Muscle layer of colon (tissue), 2 donors: ENCODE data around the gene SRGAP2.
"Not testable (repeated sequence)": the region's sequence is repeated elsewhere in the genome, so short reads cannot be mapped to it uniquely, and the experiment has no call there.

ENCODE experiments used
- H3K27ac ChIP-seq: one replicate; pipeline ENCODE4 v1.7.0; 2013; ENCODE audit warnings: low read depth, mild to moderate bottlenecking, low read length, moderate library complexity
- H3K27me3 ChIP-seq, 2 donors: one replicate each; pipeline ENCODE4 v1.7.0; 2013; ENCODE audit warnings: low read length in 2 of 2, mild to moderate bottlenecking in 2 of 2; ENCODE audit not compliant: insufficient read depth in 2 of 2, control insufficient read depth in 1 of 2
- H3K36me3 ChIP-seq: one replicate; pipeline ENCODE4 v1.7.0; 2013; ENCODE audit warnings: mild to moderate bottlenecking, low read length; ENCODE audit not compliant: insufficient read depth
- H3K4me1 ChIP-seq: one replicate; pipeline ENCODE4 v1.7.0; 2013; ENCODE audit warnings: mild to moderate bottlenecking, low read length; ENCODE audit not compliant: insufficient read depth
- H3K4me3 ChIP-seq, 2 donors: one replicate each; pipeline ENCODE4 v1.7.0; 2013; ENCODE audit warnings: low read length in 2 of 2, low read depth in 1 of 2, mild to moderate bottlenecking in 1 of 2, moderate library complexity in 1 of 2
- H3K9ac ChIP-seq: one replicate; pipeline ENCODE4 v1.7.0; 2013; ENCODE audit warnings: low read length
- H3K9me3 ChIP-seq: one replicate; pipeline ENCODE4 v1.7.0; 2013; ENCODE audit warnings: mild to moderate bottlenecking, low read length
- donor health status: abdominal sarcoma.
- donor health status: Adenocarcinoma of cecum.

The SRGAP2 gene

DNA sequence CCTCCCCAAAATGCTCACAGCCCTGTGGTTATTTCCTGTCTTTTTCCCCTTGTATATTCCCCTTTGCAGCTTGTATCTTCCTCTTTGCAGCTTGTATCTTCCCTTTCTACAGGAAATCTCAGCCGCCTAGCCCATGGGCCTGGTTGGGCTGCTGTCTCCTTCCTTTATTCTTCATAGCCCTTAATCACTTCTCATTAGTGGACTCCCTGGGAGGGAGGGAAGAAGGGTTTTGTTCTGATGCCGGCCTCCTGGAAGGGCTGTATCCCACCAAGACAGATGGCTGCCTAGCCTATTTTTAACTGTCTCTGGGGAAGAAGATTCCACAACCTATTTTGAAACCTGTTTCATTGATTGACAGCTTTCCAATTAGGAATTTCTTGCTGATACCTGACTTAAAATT lies 31.8 kb downstream of the SRGAP2 start:
- H3K4me3 ChIP-seq, H3K27me3 ChIP-seq, H3K9me3 ChIP-seq, H3K36me3 ChIP-seq, H3K27ac ChIP-seq, H3K9ac ChIP-seq, H3K4me1 ChIP-seq: not testable (repeated sequence)

DNA sequence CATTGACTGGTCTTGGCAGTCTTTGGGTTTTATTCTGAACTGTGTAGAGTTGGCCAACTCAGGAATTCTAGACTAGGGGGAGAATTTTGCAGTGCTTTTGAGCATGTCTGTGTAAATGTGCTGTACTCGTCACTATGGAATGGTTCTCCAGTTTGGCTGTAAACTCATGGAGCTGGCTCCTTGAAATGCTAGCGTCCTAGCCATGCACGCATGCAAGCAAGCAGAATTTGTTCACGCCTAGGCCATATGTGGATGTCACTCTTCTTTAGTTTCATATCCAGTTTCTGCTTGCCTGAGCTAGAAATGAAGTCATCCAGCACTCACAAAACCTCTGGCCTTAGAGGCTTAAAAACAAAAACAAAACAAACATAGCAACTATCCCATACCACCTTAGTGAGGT lies 36.9 kb downstream of the SRGAP2 start:
- not testable (repeated sequence) for H3K9ac ChIP-seq, H3K36me3 ChIP-seq, H3K4me1 ChIP-seq, H3K4me3 ChIP-seq, H3K9me3 ChIP-seq, H3K27me3 ChIP-seq, H3K27ac ChIP-seq

GRCh38 chr1:206243335-206243734 lies 40.0 kb downstream of the SRGAP2 start:
- not testable (repeated sequence) for H3K36me3 ChIP-seq, H3K4me3 ChIP-seq, H3K4me1 ChIP-seq, H3K9me3 ChIP-seq, H3K27me3 ChIP-seq, H3K9ac ChIP-seq, H3K27ac ChIP-seq

- not testable (repeated sequence) for H3K4me3 ChIP-seq, H3K9ac ChIP-seq, H3K4me1 ChIP-seq, H3K27ac ChIP-seq, H3K27me3 ChIP-seq, H3K36me3 ChIP-seq, H3K9me3 ChIP-seq
These were observed 42.1 kb downstream of the SRGAP2 start for GRCh38 chr1:206245479-206245878.

DNA sequence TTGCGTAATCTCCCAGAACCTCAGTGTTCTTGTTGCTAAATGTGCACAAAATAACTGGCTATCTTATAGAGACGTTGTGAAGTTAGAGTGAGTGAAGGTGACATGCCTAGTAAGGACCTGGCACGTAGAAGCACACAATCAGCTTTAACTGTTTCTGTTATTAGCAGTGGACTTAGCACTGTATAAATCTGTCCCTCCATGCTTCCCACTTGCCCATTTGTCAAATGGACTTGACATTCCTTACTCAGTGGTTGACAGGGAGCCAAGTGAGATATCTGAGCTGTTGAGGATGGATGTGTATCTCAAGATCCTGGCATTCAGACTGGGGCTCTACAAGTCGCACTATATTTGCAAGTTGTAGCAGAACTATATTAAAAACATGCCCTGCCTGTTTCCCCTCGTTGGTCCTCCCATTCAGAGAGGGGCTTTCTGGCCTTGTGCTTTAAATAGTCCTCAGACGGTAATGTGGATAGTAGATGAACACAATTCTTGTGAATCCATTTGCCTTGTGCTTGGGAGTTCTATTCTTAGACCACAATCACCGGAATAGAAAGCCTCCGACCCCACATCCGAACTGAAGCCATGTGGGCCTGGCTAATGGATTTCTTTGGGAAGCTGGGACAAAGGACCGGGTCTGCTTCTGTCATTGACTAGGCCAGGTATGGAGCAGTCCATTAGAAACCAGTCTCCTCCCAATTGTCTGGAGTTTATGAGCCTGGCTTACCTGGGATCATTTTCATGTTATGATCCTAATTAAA lies 43.0 kb downstream of the SRGAP2 start:
- H3K36me3 ChIP-seq, H3K27ac ChIP-seq, H3K9me3 ChIP-seq, H3K27me3 ChIP-seq, H3K4me1 ChIP-seq, H3K4me3 ChIP-seq, H3K9ac ChIP-seq: not testable (repeated sequence)

- not testable (repeated sequence) for H3K4me1 ChIP-seq, H3K36me3 ChIP-seq, H3K4me3 ChIP-seq, H3K9me3 ChIP-seq, H3K27me3 ChIP-seq, H3K9ac ChIP-seq, H3K27ac ChIP-seq
These were observed 47.8 kb downstream of the SRGAP2 start for GRCh38 chr1:206250953-206251681.

GRCh38 chr1:206252680-206253335 lies 49.5 kb downstream of the SRGAP2 start:
- H3K9me3 ChIP-seq, H3K27ac ChIP-seq, H3K27me3 ChIP-seq, H3K36me3 ChIP-seq, H3K4me1 ChIP-seq, H3K4me3 ChIP-seq, H3K9ac ChIP-seq: not testable (repeated sequence)
